ENCODE measurements around the gene PIGW.

PIGW gene

DNA sequence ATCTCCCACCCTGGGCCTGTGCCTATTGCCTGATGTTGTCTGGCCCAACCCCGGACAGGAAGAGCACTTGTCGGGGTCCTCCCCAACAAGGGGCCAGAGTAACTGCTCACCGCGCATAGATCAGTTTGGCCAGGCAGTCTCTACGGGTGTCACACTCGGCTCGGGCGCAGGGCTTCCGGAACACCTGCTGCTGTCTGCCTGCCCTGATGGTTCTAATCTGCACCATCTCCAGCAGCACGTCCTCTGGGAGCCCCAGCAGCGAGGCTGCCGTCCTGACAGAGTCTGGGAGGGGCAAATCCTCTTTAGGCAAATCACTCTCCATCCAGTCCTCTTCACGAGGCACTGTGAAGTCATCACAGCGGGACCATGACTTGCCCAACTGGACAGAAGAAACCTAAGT, 24.2 kb upstream of the PIGW start:
- TF ChIP-seq CTCF (IDR thresholded peaks at IDR 0.05), result no peak

- TF ChIP-seq CTCF (IDR thresholded peaks at IDR 0.05), result no peak
Measured at GRCh38 chr17:36511216-36511615, 23.6 kb upstream of the PIGW start.

DNA sequence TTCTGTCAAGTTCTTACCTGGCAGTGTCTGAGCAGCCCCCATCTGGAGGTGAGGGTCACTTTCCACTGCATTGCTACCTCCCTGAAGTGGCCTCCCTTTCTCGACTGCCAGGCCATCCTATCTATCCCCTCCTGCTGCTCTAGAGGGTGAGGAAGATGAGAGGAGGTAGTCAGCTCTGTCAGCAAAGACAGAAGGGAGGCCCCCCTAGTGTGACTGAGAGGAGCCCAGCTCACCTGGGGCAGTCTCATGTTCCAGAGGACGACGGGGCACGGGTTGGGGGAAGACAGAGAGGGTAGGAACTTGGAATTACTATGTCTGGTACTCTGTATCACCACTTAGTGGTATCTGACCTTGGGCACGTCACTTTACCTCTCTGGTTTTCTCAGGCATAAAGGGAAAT, 22.1 kb upstream of the PIGW start:
- no peak for TF ChIP-seq CTCF (IDR thresholded peaks at IDR 0.05)

DNA sequence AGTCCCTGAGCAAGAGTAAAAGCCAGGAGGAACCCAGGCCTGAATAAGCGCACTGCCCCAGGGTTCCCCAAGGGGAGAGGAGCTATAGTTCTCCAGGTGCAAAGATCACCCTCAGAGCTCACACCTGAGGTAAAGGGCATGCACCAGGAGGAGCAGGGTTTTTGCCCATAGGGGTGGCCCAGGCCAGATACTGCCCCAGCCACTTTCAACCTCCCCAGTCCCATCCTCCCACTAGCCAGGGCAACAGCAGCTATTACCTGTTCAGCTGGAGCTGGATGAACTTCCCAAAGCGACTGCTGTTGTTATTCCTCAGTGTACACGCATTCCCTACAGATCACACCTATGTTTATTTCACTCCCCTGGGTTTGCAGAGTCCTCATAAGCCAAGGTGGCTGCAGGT, 19.9 kb upstream of the PIGW start:
- TF ChIP-seq CTCF (IDR thresholded peaks at IDR 0.05), result no peak

DNA sequence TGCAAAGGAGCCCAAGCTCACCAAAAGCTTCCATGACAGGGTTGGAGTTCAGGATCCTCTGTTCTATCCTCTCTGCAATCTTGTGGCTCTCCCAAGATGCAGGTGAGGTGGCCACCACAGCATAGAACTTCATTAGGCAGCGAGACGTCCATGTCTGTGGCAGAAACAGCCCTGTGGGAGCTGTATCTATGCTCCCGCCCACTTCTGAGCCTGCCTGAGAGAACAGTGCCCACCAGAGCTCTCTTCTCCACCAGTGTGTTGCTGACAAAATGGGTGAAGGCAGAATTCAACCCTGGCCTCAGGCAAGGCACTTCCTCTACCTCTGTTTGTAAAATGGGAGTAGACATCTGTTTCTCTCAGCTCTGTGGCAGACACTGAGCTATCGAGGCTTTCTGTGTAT, 18.9 kb upstream of the PIGW start:
- no peak for TF ChIP-seq CTCF (IDR thresholded peaks at IDR 0.05)

GRCh38 chr17:36523113-36523512, 11.7 kb upstream of the PIGW start:
- no peak for TF ChIP-seq CTCF (IDR thresholded peaks at IDR 0.05)

- no peak for TF ChIP-seq CTCF (IDR thresholded peaks at IDR 0.05)
Measured at GRCh38 chr17:36524428-36524876, 10.3 kb upstream of the PIGW start.

- no peak for TF ChIP-seq CTCF (IDR thresholded peaks at IDR 0.05)
Measured at GRCh38 chr17:36525113-36525512, 9.7 kb upstream of the PIGW start.

Data from LNCAP (cell line).